Immature natural killer cell (primary cell): Measurements from ENCODE around the gene CEP112. TPM values are rescaled to one million over a fixed set of nuclear protein-coding genes. Genes with fewer than 3 reads are reported as not detected.

ENCODE experiments used
- DNase-seq, 3 donors: peaks; one replicate each; pipeline ENCODE4 v3.0.0; 2022; ENCODE audit warnings: mixed read lengths in 1 of 3
- H3K27ac Mint-ChIP-seq, 6 donors: one replicate each; pipeline ENCODE4 v1.8.0; 2020; ENCODE audit warnings: mixed read lengths in 6 of 6, mild to moderate bottlenecking in 5 of 6, inconsistent platforms in 4 of 6, moderate library complexity in 3 of 6
- H3K27me3 Mint-ChIP-seq, 3 donors: one replicate each; pipeline ENCODE4 v1.8.0; 2020 to 2021; ENCODE audit warnings: low read depth in 3 of 3, mild to moderate bottlenecking in 3 of 3, mixed read lengths in 3 of 3, moderate library complexity in 3 of 3, inconsistent platforms in 1 of 3
- H3K36me3 Mint-ChIP-seq, 3 donors: one replicate each; pipeline ENCODE4 v1.8.0; 2020; ENCODE audit warnings: mixed read lengths in 3 of 3, inconsistent platforms in 2 of 3, mild to moderate bottlenecking in 2 of 3
- H3K4me1 Mint-ChIP-seq, 2 donors: one replicate each; pipeline ENCODE4 v1.8.0; 2020; ENCODE audit warnings: inconsistent platforms in 2 of 2, mild to moderate bottlenecking in 2 of 2, mixed read lengths in 2 of 2, moderate library complexity in 1 of 2
- H3K4me3 Mint-ChIP-seq, 5 donors: one replicate each; pipeline ENCODE4 v1.8.0; 2020; ENCODE audit warnings: mild to moderate bottlenecking in 5 of 5, mixed read lengths in 5 of 5, inconsistent platforms in 3 of 5, moderate library complexity in 3 of 5
- H3K9me3 Mint-ChIP-seq, 6 donors: one replicate each; pipeline ENCODE4 v1.8.0; 2020; ENCODE audit warnings: mild to moderate bottlenecking in 6 of 6, mixed read lengths in 6 of 6, inconsistent platforms in 4 of 6, moderate library complexity in 3 of 6
- polyA plus RNA-seq, 3 donors: library from polyadenylated mRNA; unstranded; fragments of 300-500 nt; fragmentation: Illumina TruSeq; gene quantifications; one replicate each; pipeline ENCODE4 v1.2.3, GENCODE V29; 2021

The CEP112 gene
- polyA plus RNA-seq, 3 donors from 2014 or later, result 0.13 to 0.25 TPM; not detected in 1

GRCh38 chr17:65931246-65932149 is 260.4 kb downstream of the CEP112 start:
- no peak for DNase-seq
- H3K9me3 Mint-ChIP-seq, result peaks cover 4 to 15% (median 8%) of the 10 kb centered on the region in 6 donors
- peaks cover 0 to 7% (median 3%) of the 10 kb centered on the region in 3 donors for H3K27me3 Mint-ChIP-seq
- H3K27ac Mint-ChIP-seq, result no peak overlapping the region
- no peak overlapping the region for H3K4me3 Mint-ChIP-seq
- no peaks in the 10 kb centered on the region for H3K4me1 Mint-ChIP-seq
- peaks cover 0 to 3% (median 3%) of the 10 kb centered on the region in 3 donors for H3K36me3 Mint-ChIP-seq

GRCh38 chr17:65930140-65930730 is 261.7 kb downstream of the CEP112 start:
- Mint-ChIP-seq H3K4me1 (no peaks in the 10 kb centered on the region), H3K27me3 (peaks cover 0 to 3% (median 3%) of the 10 kb centered on the region in 3 donors), H3K9me3 (peaks cover 4 to 15% (median 8%) of the 10 kb centered on the region in 6 donors), H3K4me3 (no peak overlapping the region), H3K36me3 (peaks cover 0 to 3% (median 3%) of the 10 kb centered on the region in 3 donors), H3K27ac (no peak overlapping the region)
- no peak for DNase-seq

GRCh38 chr17:65926599-65926998 is 265.3 kb downstream of the CEP112 start:
- no peak overlapping the region for H3K27ac Mint-ChIP-seq
- peaks cover 0 to 3% (median 0%) of the 10 kb centered on the region in 3 donors for H3K36me3 Mint-ChIP-seq
- H3K27me3 Mint-ChIP-seq, result peaks cover 3% of the 10 kb centered on the region in 3 donors
- no peak for DNase-seq
- H3K4me1 Mint-ChIP-seq, result no peaks in the 10 kb centered on the region
- no peak overlapping the region for H3K4me3 Mint-ChIP-seq
- no peaks in the 10 kb centered on the region for H3K9me3 Mint-ChIP-seq

GRCh38 chr17:65925606-65926307 is 266.2 kb downstream of the CEP112 start:
- Mint-ChIP-seq H3K27me3 (peaks cover 2 to 3% (median 3%) of the 10 kb centered on the region in 3 donors), H3K36me3 (peaks cover 0 to 3% (median 0%) of the 10 kb centered on the region in 3 donors), H3K9me3 (no peaks in the 10 kb centered on the region), H3K4me3 (no peak overlapping the region), H3K27ac (no peak overlapping the region), H3K4me1 (no peaks in the 10 kb centered on the region)
- no peak for DNase-seq

DNA sequence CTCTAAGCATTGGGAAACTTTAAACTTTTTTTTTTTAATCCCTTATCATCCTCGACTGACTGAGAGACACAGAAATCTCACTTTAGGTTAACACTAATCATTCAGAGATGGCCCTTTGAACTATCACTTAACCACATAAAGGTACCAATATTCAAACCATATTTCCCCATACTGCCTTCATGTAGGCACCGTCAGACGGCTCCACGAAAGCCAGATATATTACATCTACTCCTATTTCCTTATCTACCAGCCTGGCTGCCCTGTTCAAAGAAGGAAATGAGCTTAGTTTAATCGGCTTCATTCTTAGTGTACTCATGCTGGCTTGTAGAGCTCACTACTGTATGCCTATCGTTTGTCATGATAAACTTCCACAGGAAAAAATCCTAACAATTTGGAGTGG is 270.9 kb downstream of the CEP112 start:
- Mint-ChIP-seq H3K27ac (no peak overlapping the region), H3K4me1 (no peaks in the 10 kb centered on the region), H3K27me3 (peaks cover 0 to 3% (median 0%) of the 10 kb centered on the region in 3 donors), H3K36me3 (no peaks in the 10 kb centered on the region), H3K9me3 (no peaks in the 10 kb centered on the region), H3K4me3 (no peak overlapping the region)
- DNase-seq, result no peak

DNA sequence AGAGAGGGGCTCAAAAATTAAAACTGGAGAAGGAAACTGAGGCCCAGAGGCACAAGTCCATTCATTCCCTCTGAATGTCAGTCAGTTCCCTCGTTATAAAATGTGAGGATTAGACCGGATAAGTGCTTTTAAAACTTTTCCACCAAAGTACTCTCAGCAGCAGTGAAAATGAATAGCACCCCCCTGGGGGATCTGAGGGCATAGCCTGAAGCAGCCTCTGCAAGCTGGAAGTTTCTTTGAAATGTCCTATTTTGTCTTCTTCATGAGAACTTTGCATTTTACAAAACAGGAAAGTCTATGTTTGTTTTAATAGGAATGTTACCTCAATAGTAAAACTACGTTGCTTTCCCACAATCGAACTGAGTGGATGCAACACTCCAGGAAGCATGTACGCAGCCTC is 273.0 kb downstream of the CEP112 start:
- no peak overlapping the region for H3K27ac Mint-ChIP-seq
- H3K4me3 Mint-ChIP-seq, result no peak overlapping the region

GRCh38 chr17:65918500-65918899 is 273.4 kb downstream of the CEP112 start:
- no peaks in the 10 kb centered on the region for H3K9me3 Mint-ChIP-seq
- no peak for DNase-seq
- H3K27me3 Mint-ChIP-seq, result peaks cover 0 to 1% (median 0%) of the 10 kb centered on the region in 3 donors
- no peaks in the 10 kb centered on the region for H3K36me3 Mint-ChIP-seq
- no peak overlapping the region for H3K4me3 Mint-ChIP-seq
- no peak overlapping the region for H3K27ac Mint-ChIP-seq
- peaks cover 0 to 5% of the 10 kb centered on the region in 2 donors for H3K4me1 Mint-ChIP-seq

More for the DNA sequence above, 273.0 kb downstream of the CEP112 start:
- H3K9me3 Mint-ChIP-seq, result no peaks in the 10 kb centered on the region
- no peak for DNase-seq
- H3K4me1 Mint-ChIP-seq, result peaks cover 0 to 5% of the 10 kb centered on the region in 2 donors
- peaks cover 0 to 1% (median 0%) of the 10 kb centered on the region in 3 donors for H3K27me3 Mint-ChIP-seq
- H3K36me3 Mint-ChIP-seq, result no peaks in the 10 kb centered on the region

DNA sequence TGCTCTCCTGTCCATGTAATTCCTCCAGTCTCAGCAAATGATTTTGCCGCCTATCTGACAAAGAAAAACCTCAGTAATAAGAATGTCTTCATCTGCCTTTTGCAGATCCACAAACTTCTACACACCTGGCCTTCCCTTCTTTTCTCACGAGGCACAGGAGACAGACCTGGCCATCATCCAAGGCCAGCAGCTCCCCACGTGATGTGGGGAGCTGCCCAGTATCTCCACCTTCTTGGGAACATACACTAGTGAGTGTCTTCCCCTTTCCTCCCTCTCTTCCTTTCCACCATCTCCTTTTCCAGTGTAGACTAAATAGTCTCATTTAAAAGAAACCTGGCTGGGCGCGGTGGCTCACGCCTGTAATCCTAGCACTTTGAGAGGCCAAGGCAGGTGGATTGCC is 274.4 kb downstream of the CEP112 start:
- DNase-seq, result no peak
- Mint-ChIP-seq H3K27me3 (peaks cover 0 to 1% (median under 1%) of the 10 kb centered on the region in 3 donors), H3K9me3 (no peaks in the 10 kb centered on the region), H3K4me1 (peaks cover 0 to 5% of the 10 kb centered on the region in 2 donors), H3K27ac (no peak overlapping the region), H3K4me3 (no peak overlapping the region), H3K36me3 (no peaks in the 10 kb centered on the region)

DNA sequence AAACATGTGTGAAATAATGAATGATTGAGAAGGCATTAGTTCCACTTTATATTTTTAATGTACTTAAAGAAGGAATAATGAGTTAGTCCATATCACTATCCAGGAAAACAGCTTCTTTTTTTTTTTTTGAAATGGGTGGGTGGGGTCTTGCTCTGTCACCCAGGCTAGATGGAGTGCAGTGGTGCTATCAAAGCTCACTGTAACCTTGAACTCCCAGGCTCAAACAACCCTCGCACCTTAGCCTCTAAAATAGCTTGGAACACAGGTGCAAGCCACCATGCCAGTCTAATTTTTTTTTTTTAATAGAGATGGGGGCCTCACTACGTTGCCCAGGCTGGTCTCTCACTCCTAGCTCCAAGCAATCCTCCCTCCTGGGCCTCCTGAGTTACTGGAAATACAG is 275.5 kb downstream of the CEP112 start:
- Mint-ChIP-seq H3K27ac (no peak overlapping the region), H3K4me1 (peaks cover 0 to 5% of the 10 kb centered on the region in 2 donors), H3K27me3 (peaks cover 2 to 7% (median 3%) of the 10 kb centered on the region in 3 donors), H3K4me3 (no peak overlapping the region), H3K36me3 (no peaks in the 10 kb centered on the region), H3K9me3 (peaks cover 0 to 7% (median 0%) of the 10 kb centered on the region in 6 donors)
- no peak for DNase-seq

DNA sequence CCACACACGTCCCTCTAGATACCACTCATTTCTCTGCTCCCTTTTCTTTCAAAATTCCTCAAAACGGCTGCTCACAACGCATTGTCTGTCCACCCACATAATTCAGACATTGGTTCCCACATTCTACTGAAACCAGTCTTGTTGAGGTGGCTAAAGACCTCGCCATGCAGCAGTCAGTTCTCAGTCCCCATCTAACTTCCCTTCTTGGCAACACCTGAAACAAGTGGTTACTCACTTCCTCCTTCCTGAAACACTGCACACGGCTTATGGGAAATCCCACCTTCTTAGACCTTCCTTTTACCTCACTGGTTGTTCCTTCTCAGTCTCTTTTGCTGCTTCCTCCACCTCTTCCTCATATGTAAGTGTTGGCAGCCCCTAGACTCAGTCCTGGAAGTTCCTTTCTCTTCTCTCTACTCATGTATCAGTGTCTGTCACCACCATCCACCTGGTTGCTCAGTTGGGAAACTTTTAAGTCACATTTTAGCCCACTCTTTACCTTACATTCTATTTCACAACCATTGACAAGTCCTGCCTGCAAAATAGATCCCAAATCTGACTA is 277.1 kb downstream of the CEP112 start:
- no peak overlapping the region for H3K27ac Mint-ChIP-seq
- peaks cover 5 to 9% (median 6%) of the 10 kb centered on the region in 3 donors for H3K27me3 Mint-ChIP-seq
- H3K36me3 Mint-ChIP-seq, result no peaks in the 10 kb centered on the region
- H3K4me3 Mint-ChIP-seq, result no peak overlapping the region
- DNase-seq, result no peak
- peaks cover 0 to 5% of the 10 kb centered on the region in 2 donors for H3K4me1 Mint-ChIP-seq
- H3K9me3 Mint-ChIP-seq, result peaks cover 8 to 15% (median 10%) of the 10 kb centered on the region in 6 donors

DNA sequence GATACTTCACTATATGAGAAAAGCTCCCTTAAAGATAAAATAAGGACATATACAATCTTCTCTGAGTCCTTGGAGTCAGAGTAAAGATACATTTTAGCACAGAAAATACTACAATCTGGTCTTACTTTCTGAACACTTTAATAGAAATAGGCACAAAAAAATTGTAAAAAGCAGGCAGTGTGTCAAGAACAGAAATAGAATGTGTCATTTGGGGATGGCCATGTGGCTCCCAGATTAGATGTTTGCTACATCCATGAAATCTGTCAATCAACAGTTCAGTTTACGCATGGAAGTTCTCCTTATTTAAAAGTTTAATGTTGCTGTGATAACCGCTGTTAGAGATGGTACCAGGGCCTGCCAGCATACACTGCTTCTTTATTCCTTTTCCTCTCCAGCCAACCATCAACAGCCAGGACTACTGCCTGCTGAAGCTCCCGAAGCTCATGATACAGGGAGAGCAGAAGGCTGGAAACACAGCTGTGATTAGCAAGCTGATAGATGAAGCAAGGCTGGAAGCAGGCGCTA is 278.5 kb downstream of the CEP112 start:
- Mint-ChIP-seq H3K4me1 (peaks cover 0 to 5% of the 10 kb centered on the region in 2 donors), H3K4me3 (no peak overlapping the region), H3K27me3 (peaks cover 8 to 12% (median 10%) of the 10 kb centered on the region in 3 donors), H3K27ac (no peak overlapping the region), H3K36me3 (no peaks in the 10 kb centered on the region), H3K9me3 (peaks cover 8 to 21% (median 10%) of the 10 kb centered on the region in 6 donors)
- no peak for DNase-seq

- H3K36me3 Mint-ChIP-seq, result no peaks in the 10 kb centered on the region
- H3K4me3 Mint-ChIP-seq, result no peak overlapping the region
- H3K4me1 Mint-ChIP-seq, result peaks cover 0 to 5% of the 10 kb centered on the region in 2 donors
- H3K27me3 Mint-ChIP-seq, result peaks cover 8 to 12% (median 10%) of the 10 kb centered on the region in 3 donors
- peaks cover 8 to 21% (median 10%) of the 10 kb centered on the region in 6 donors for H3K9me3 Mint-ChIP-seq
- H3K27ac Mint-ChIP-seq, result no peak overlapping the region
- no peak for DNase-seq
Observed at GRCh38 chr17:65910836-65911235, 281.1 kb downstream of the CEP112 start.

DNA sequence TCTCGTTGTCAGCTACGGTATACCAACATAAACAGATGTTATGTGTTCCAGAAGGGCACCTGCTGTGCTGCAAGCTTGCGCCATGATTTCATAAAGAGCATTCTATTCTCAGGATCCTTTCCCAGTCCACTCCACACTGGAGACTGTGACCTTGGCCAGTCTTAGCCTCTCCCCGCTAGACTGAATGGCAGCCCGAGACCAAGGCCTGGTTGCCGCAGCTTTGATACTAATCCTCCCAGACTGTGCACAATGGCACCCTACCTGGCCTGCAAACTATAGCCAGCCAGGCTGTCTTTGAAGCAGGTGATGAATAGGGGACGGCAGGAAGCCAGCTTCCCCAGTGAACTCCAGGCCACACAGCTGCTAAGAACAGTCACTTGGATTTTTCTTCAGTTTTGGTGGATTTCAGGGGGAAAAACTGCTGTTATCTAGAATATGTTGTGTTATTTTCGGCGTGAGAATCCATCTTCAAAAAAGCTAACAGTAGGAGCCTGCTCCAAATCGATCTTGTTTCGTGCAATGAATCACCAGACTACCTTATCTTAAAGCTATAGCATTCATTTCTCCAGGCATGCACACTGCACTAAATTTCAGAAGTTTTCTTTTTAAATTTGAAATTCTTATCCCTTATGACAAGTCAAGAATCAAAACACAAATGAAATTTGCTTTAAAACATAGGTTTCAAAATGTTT is 289.0 kb downstream of the CEP112 start:
- peaks cover 0 to 3% (median 3%) of the 10 kb centered on the region in 3 donors for H3K27me3 Mint-ChIP-seq
- no peaks in the 10 kb centered on the region for H3K9me3 Mint-ChIP-seq
- no peaks in the 10 kb centered on the region for H3K36me3 Mint-ChIP-seq
- no peak overlapping the region for H3K4me3 Mint-ChIP-seq
- no peaks in the 10 kb centered on the region for H3K4me1 Mint-ChIP-seq
- no peak overlapping the region for H3K27ac Mint-ChIP-seq
- DNase-seq, result no peak
